HepG2 (cell line): ENCODE results near the gene DTYMK. TPM values are rescaled to one million over a fixed set of nuclear protein-coding genes. Genes with fewer than 3 reads are reported as not detected.
A peak's percentile ranks its signal among the peaks of the same experiment; 100 is the strongest.

Source experiments
- CBX5 ChIP-seq: sonication (generic); formaldehyde crosslinking; IDR thresholded peaks from 2 replicates; pipeline ENCODE4 v1.4.0; 2020; ENCODE audit warnings: missing genetic modification reagents, borderline replicate concordance
- GLI4 ChIP-seq: sonication (generic); formaldehyde crosslinking; IDR thresholded peaks from 2 replicates; pipeline ENCODE4 v1.5.1; 2020; ENCODE audit warnings: missing genetic modification reagents, mild to moderate bottlenecking, moderate library complexity, borderline replicate concordance
- HCFC1 ChIP-seq: fragments of 150-350 bp; IDR thresholded peaks from 2 replicates; pipeline ENCODE4 v1.6.1; 2014; ENCODE audit warnings: low read depth, low read length
- HINFP ChIP-seq: sonication (generic); formaldehyde crosslinking; IDR thresholded peaks from 2 replicates; pipeline ENCODE4 v1.4.0; 2020; ENCODE audit warnings: low read depth, mild to moderate bottlenecking, missing genetic modification reagents
- KDM3A ChIP-seq: IDR thresholded peaks from 2 replicates; pipeline ENCODE4 v1.6.1; 2018; ENCODE audit warnings: low read depth, missing compliant biosample characterization
- KIAA2018 ChIP-seq: sonication (generic); formaldehyde crosslinking; IDR thresholded peaks from 2 replicates; pipeline ENCODE4 v1.5.0; 2020; ENCODE audit warnings: mild to moderate bottlenecking, missing genetic modification reagents, borderline replicate concordance
- KLF16 ChIP-seq, 2 experiments: sonication (generic) in 1 of 2; formaldehyde crosslinking in 1 of 2; IDR thresholded peaks; 2 replicates each; pipeline versions ENCODE4 v1.6.1 to v1.8.0; 2016 to 2023; ENCODE audit warnings: missing genetic modification reagents in 2 of 2, missing compliant biosample characterization in 1 of 2
- NFE2 ChIP-seq: sonication (generic); formaldehyde crosslinking; IDR thresholded peaks from 2 replicates; pipeline ENCODE4 v1.4.0; 2020; ENCODE audit warnings: missing genetic modification reagents
- RBFOX2 ChIP-seq: fragments of 200-400 bp; formaldehyde crosslinking; IDR thresholded peaks from 2 replicates; pipeline ENCODE4 v1.6.1; 2017; ENCODE audit warnings: low read depth, mild to moderate bottlenecking, low read length
- SNAPC2 ChIP-seq: sonication (generic); formaldehyde crosslinking; IDR thresholded peaks from 2 replicates; pipeline ENCODE4 v1.8.1; 2022; ENCODE audit warnings: mild to moderate bottlenecking, missing genetic modification reagents
- ZC3H13 ChIP-seq: sonication (generic); formaldehyde crosslinking; IDR thresholded peaks from 2 replicates; pipeline ENCODE4 v1.8.1; 2023; ENCODE audit warnings: mild to moderate bottlenecking, missing genetic modification reagents, moderate library complexity
- ZFY ChIP-seq: sonication (generic); formaldehyde crosslinking; IDR thresholded peaks from 2 replicates; pipeline ENCODE4 v1.4.0; 2020; ENCODE audit warnings: missing genetic modification reagents
- ZNF253 ChIP-seq: sonication (generic); formaldehyde crosslinking; IDR thresholded peaks from 2 replicates; pipeline ENCODE4 v1.8.0; 2022; ENCODE audit warnings: mild to moderate bottlenecking, missing genetic modification reagents, borderline replicate concordance
- ZNF274 ChIP-seq: sonication (generic); formaldehyde crosslinking; IDR thresholded peaks from 2 replicates; pipeline ENCODE4 v1.5.1; 2020; ENCODE audit warnings: mild to moderate bottlenecking, missing genetic modification reagents
- ZNF563 ChIP-seq: sonication (generic); formaldehyde crosslinking; IDR thresholded peaks from 2 replicates; pipeline ENCODE4 v1.8.0; 2022; ENCODE audit warnings: mild to moderate bottlenecking, moderate library complexity, missing genetic modification reagents
- ZNF747 ChIP-seq: sonication (generic); formaldehyde crosslinking; IDR thresholded peaks from 2 replicates; pipeline ENCODE4 v1.8.1; 2023; ENCODE audit warnings: missing genetic modification reagents, mild to moderate bottlenecking, borderline replicate concordance
- polyA plus RNA-seq, 8 experiments: library from polyadenylated mRNA; depleted of rRNA in 3 of 8; stranded (reverse) in 7 of 8; unstranded in 1 of 8; fragments of >200 nt; fragmentation: Illumina TruSeq in 4 of 8; extraction: Trizol in 4 of 8; gene quantifications; 2 replicates each; pipeline versions ENCODE4 v1.2.1 to v1.2.3, GENCODE V29; 2011 to 2016; ENCODE audit warnings: low read depth in 4 of 8, missing spikeins in 1 of 8, mixed read lengths in 1 of 8; ENCODE audit not compliant: insufficient read depth in 1 of 8
- total RNA-seq, 5 experiments: library from RNA; depleted of rRNA; stranded (reverse); fragments of >200 nt; fragmentation: Illumina TruSeq; extraction: Trizol; gene quantifications; 2 replicates each; pipeline ENCODE4 v1.2.3, GENCODE V29; 2016; ENCODE audit warnings: low read depth in 1 of 5
- TF ChIP-seq, protein P1 (sequence below): sonication (generic); formaldehyde crosslinking; IDR thresholded peaks from 2 replicates; pipeline ENCODE4 v1.4.0; 2020; ENCODE audit warnings: missing genetic modification reagents
- TF ChIP-seq, protein P2 (sequence below): IDR thresholded peaks from 2 replicates; pipeline ENCODE4 v1.6.1; 2016; ENCODE audit warnings: missing genetic modification reagents, missing compliant biosample characterization

The DTYMK gene
- total and polyA plus RNA-seq, 2 of the 13 experiments (the other 11 are each of a cell fraction or from before 2014, with no cell fraction given) = 57.5 to 134 TPM

GRCh38 chr2:241637018-241637794 is 49.4 kb downstream of the DTYMK start, which contains the start of the genes ATG4B and THAP4 (continued):
- TF ChIP-seq, protein P1, sequence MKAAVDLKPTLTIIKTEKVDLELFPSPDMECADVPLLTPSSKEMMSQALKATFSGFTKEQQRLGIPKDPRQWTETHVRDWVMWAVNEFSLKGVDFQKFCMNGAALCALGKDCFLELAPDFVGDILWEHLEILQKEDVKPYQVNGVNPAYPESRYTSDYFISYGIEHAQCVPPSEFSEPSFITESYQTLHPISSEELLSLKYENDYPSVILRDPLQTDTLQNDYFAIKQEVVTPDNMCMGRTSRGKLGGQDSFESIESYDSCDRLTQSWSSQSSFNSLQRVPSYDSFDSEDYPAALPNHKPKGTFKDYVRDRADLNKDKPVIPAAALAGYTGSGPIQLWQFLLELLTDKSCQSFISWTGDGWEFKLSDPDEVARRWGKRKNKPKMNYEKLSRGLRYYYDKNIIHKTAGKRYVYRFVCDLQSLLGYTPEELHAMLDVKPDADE (CRISPR knock-in tag) = no peak; the same call in none of the 2 replicates
- TF ChIP-seq RBFOX2 (peak; percentile 96), ZNF747 (CRISPR knock-in tag) (peak; percentile 95), KLF16 (CRISPR knock-in tag; IDR thresholded peaks at IDR 0.05) (peak in 1 of 2 experiments; percentile 94; a peak in 2 of 4 replicates), ZNF253 (CRISPR knock-in tag) (no peak), HCFC1 (peak; percentile 85), ZNF274 (CRISPR knock-in tag) (no peak; the same call in 1 of the 2 replicates), ZC3H13 (CRISPR knock-in tag) (peak; percentile 97), SNAPC2 (CRISPR knock-in tag) (peak; percentile 59; the same call in 1 of the 2 replicates), ZNF563 (CRISPR knock-in tag) (peak; percentile 84), KDM3A (CRISPR knock-in tag) (peak; percentile 92; the same call in 1 of the 2 replicates), ZFY (CRISPR knock-in tag) (peak; percentile 92), HINFP (peak; percentile 81; the same call in 1 of the 2 replicates), CBX5 (CRISPR knock-in tag) (peak; percentile 86; the same call in 1 of the 2 replicates), NFE2 (CRISPR knock-in tag) (no peak; the same call in 1 of the 2 replicates), GLI4 (CRISPR knock-in tag) (no peak), KIAA2018 (CRISPR knock-in tag) (no peak)
- TF ChIP-seq, protein P2, sequence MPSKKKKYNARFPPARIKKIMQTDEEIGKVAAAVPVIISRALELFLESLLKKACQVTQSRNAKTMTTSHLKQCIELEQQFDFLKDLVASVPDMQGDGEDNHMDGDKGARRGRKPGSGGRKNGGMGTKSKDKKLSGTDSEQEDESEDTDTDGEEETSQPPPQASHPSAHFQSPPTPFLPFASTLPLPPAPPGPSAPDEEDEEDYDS (CRISPR knock-in tag) = peak; percentile 64; the same call in 1 of the 2 replicates
